Bronchial smooth muscle cell (primary cell): ENCODE data around the gene CABLES2. TPM values are rescaled to one million over a fixed set of nuclear protein-coding genes. Genes with fewer than 3 reads are reported as not detected.

Source experiments
- total RNA-seq: library from RNA; depleted of rRNA; stranded (reverse); fragments of >200 nt; gene quantifications from 2 replicates; pipeline ENCODE4 v1.2.1, GENCODE V29; 2014

The CABLES2 gene, protein sequence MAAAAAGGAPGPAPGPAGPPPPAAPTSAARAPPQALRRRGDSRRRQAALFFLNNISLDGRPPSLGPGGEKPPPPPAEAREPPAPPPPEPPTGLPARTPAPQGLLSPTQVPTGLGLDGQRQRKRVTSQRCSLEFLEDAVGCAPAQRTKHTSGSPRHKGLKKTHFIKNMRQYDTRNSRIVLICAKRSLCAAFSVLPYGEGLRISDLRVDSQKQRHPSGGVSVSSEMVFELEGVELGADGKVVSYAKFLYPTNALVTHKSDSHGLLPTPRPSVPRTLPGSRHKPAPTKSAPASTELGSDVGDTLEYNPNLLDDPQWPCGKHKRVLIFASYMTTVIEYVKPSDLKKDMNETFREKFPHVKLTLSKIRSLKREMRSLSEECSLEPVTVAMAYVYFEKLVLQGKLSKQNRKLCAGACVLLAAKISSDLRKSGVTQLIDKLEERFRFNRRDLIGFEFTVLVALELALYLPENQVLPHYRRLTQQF
- total RNA-seq, result 0.47 and 0.60 TPM in 2 replicates

DNA sequence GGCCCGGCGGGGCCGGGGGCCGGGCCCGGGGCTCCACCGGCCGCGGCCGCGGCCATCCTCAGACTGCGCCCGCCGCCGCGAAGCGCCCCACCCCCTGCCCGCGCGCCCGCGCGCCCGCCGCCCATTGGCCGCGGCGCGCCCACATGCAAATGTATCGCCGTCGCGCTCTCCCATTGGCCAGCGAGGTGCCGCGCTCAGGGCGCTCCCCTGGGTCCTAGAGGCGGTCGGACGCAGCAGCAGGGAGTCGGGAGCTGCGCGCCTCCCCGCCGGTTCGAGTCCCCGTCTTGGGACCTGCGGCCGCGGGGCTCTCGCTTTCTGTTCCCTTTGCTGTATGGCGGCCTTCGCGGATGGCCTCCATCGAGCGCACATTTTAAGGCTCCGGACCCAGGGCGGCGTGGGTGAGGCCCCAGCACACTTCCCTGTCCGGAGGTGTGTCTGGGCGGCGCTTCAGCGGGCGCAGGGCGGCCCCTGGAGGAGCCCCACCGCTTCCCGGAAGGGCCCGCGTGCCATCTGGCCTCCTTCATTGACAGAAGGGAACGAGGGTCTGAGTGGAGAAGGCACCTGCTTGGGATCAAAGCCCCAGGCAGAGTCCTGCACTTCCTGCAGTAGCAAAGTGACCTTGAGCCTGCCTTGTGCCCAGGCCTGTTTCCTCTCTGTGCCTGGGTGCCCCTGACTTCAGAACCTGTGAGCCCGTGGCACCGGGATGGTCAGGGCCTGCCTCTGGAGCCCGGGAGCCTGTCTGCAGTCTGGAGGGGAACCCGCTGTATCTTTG lies at the start of gene CABLES2:
CABLES2 (minus strand) TSS at position 65 of the 772 bp plus-strand sequence; CDS start at position 56, 9 bp downstream.

DNA sequence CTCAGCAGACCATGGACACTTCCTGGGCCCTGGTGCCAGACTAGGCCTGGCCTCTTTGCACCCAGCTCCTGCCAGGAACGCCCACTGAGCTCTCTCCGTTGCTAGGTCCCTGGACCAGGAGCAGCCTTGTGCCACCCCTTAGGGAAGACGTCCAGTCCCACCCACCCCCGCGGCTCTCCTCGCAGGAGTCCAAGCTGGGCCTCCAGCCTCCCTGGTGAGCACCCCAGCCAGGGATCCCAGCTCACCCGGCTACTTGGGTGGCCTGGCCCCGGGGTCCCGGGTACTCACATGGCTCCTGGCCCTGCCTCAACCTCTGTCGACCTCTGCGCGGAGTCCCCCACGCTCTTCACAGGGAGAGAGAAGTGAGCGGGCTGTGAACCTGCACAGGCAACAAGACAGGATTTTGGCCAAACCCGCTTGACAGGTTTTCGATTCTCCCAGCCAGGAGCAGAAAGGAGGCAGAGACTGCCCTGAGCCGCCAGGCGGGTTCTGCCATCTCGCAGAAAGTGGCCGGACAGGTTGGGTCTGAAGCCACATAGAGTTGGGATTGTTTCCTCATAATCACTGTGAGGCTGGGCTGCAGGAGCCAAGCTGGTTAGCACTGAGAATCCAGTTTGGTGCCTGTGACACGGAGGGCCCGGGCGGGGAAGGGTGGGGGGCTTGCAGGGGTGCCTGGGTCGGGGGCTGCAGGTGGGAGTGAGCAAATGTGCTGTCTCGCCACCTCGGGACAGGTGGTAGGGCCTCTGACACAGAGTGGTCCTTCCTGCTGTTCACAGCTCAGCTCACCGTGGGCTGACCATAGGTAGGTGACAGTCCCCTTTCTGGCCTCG lies 20.3 kb upstream of the CABLES2 start, which contains the start of gene RBBP8NL:
RBBP8NL (minus strand) TSS at position 368 of the 830 bp plus-strand sequence. CDS start 7,892 bp downstream, outside the sequence.

DNA sequence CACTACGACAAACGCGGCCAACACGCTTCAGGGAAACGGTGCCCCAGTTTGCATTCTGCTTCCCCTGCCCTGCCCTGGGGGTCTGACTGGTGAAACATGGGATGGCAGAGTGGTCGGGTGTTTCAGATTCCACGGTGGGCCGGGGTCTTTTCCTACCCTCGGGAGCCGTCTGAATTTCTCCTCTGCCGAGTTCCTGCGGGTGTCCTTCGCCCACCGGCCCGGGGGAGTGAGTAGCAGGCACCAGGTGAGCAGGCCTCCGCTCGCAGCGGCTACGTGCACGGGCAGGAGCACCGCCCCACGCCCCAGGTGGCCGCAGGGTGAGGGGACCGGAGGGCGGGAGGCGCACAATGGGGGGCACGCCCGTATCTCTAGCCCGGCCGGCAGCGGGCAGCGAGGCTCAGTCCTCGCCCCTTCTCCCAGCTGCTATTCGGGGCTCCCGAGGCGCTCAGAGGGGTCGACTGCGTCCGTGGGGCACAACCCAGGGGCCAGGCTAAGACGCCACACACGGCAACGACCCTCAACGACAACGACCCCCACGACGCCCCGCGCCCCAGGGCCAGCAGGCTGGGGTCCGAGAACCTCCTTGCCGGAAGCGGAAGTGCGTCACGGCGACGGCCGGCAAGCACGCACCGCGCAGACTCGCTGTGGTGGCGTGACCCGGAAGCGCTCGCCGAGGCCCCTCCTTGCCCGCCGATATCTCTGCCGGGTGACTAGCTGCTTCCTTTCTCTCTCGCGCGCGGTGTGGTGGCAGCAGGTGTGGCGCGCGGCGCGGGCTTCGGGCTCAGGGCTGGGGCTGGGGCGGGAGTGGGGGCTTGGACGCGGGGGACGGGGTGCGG lies 20.5 kb downstream of the CABLES2 start, which contains the start of gene RPS21:
RPS21 (plus strand) TSS at position 721 of the 836 bp plus-strand sequence. CDS start 236 bp downstream, outside the sequence.

DNA sequence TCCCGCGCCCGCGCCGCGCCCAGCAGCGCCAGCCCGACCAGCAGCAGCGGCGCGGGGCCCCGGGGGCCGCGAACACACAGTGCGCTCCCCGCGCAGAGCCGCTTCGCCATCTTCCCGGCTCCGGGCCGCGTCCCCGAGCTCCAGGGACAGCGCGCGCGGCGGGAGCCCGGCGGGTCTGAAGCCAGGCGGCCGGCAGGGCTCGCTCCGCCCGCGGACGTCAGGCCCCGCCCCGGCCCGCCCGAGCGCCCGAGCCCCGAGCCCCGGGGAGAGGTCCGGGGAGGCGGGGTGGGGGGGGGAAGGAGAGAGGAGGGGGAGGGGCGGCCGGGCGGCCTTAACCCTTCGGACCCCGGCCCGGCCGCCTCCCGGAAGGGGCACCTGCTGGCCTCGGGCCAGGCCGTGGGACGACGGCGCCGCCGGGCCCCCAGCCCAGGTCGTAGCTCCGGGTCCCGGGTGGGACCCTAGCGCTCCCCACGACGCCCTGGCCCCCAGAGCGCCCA lies 39.9 kb downstream of the CABLES2 start, which contains the start of gene LAMA5:
LAMA5 (minus strand) TSS at position 177 of the 497 bp plus-strand sequence; CDS start at position 110, 67 bp downstream.

Other genes with a start within 250 kb of the CABLES2 start
- gene MTG2, start 224.3 kb downstream of the CABLES2 start, total RNA-seq, result 19.9 and 20.7 TPM in 2 replicates
- gene HRH3, start 187.0 kb downstream of the CABLES2 start, total RNA-seq, result not detected in 2 replicates
- 24.3 and 26.3 TPM in 2 replicates for gene OSBPL2, start 168.8 kb downstream of the CABLES2 start, total RNA-seq
- gene ADRM1, start 104.3 kb downstream of the CABLES2 start, total RNA-seq, result 63.5 and 66.2 TPM in 2 replicates
- 6.4 and 12.5 TPM in 2 replicates for gene LAMA5, start 40.0 kb downstream of the CABLES2 start, total RNA-seq
- gene RPS21, start 20.2 kb downstream of the CABLES2 start, total RNA-seq, result 1,716 and 2,994 TPM in 2 replicates
- not detected in 2 replicates for gene RBBP8NL, start 20.3 kb upstream of the CABLES2 start, total RNA-seq
- not detected in 2 replicates for gene GATA5, start 68.7 kb upstream of the CABLES2 start, total RNA-seq
- 0.09 and 0.32 TPM in 2 replicates for gene SLCO4A1, start 235.2 kb upstream of the CABLES2 start, total RNA-seq